ENCODE data around the gene GNAQ. TPM values are rescaled to one million over a fixed set of nuclear protein-coding genes. Genes with fewer than 3 reads are reported as not detected.
A peak's percentile ranks its signal among the peaks of the same experiment; 100 is the strongest.

GNAQ gene
- polyA plus RNA-seq, 3 donors: 8.3 to 51.0 (median 9.6) TPM

DNA sequence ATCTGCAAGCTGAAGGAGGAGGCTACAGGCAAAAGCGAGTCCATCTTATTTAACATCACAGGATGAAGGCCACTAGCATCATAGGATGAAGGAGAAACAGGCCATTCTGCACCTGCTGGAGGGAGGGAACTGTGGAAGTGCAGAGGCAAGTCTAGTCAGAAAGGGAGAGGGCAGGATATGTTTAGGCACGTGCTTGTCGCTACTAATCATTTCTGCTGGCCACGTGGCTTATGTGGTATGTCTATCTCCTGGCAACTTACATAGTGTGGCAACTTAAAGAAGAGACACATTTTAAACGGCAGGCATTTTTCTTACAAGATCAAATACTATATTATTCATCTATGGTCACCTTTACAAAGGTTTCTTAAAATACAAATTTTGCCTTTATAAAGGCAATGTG, 74.0 kb downstream of the GNAQ start:
- H3K4me3 Mint-ChIP-seq: no peak overlapping the region
- no CpG with 5 or more reads among the region's 5 CpGs for WGBS (ENCODE audit: insufficient coverage)
- Histone ChIP-seq H3K9me3 (replicated peaks in 1 of 2; ENCODE audit: control insufficient read depth in 1 of 2, insufficient read depth in 1 of 2, low read length in 2 of 2) (no peaks in the 10 kb centered on the region), H3K27me3 (ENCODE audit: control insufficient read depth in 2 of 2, insufficient read depth in 2 of 2, low read length in 2 of 2) (no peaks in the 10 kb centered on the region), H3K79me2 (ENCODE audit: insufficient read depth, low read length) (peaks cover 100% of the 10 kb centered on the region), H3K4me3 (replicated peaks in 1 of 3; ENCODE audit: low read depth in 2 of 3, low read length in 3 of 3) (no peak overlapping the region), H3K4me1 (ENCODE audit: control insufficient read depth in 1 of 2, insufficient read depth in 2 of 2, low read length in 2 of 2) (peaks cover 33 to 40% of the 10 kb centered on the region in 2 donors), H3K27ac (ENCODE audit: low read depth in 1 of 2, low read length in 2 of 2) (peak overlapping the region in 1 of 2 donors; percentile 56), H3K9ac (ENCODE audit: insufficient read depth, low read length, poor library complexity, severe bottlenecking) (no peak overlapping the region), H3K36me3 (replicated peaks in 1 of 2; ENCODE audit: control insufficient read depth in 1 of 2, insufficient read depth in 2 of 2, low read length in 2 of 2) (no peaks in the 10 kb centered on the region), H4K20me1 (ENCODE audit: insufficient read depth, low read length) (peaks cover 98% of the 10 kb centered on the region), H2AFZ (ENCODE audit: insufficient read depth, low read depth, low read length, poor library complexity, severe bottlenecking) (no peak overlapping the region), H3K4me2 (replicated peaks; ENCODE audit: extremely low read depth, low read length, poor library complexity, severe bottlenecking) (no peak overlapping the region)
- peak in 2 of 3 donors; percentile 22 to 29 for DNase-seq
- no peaks in the 10 kb centered on the region for H3K27me3 Mint-ChIP-seq (ENCODE audit: low read depth in 3 of 3)
- intact Hi-C loops (cut with micrococcal nuclease): no loop called here
- no peaks in the 10 kb centered on the region for H3K9me3 Mint-ChIP-seq
- peaks cover 0 to 8% of the 10 kb centered on the region in 2 donors for H3K36me3 Mint-ChIP-seq
- H3K4me1 Mint-ChIP-seq: peaks cover 72% of the 10 kb centered on the region
- TF ChIP-seq, protein P1, sequence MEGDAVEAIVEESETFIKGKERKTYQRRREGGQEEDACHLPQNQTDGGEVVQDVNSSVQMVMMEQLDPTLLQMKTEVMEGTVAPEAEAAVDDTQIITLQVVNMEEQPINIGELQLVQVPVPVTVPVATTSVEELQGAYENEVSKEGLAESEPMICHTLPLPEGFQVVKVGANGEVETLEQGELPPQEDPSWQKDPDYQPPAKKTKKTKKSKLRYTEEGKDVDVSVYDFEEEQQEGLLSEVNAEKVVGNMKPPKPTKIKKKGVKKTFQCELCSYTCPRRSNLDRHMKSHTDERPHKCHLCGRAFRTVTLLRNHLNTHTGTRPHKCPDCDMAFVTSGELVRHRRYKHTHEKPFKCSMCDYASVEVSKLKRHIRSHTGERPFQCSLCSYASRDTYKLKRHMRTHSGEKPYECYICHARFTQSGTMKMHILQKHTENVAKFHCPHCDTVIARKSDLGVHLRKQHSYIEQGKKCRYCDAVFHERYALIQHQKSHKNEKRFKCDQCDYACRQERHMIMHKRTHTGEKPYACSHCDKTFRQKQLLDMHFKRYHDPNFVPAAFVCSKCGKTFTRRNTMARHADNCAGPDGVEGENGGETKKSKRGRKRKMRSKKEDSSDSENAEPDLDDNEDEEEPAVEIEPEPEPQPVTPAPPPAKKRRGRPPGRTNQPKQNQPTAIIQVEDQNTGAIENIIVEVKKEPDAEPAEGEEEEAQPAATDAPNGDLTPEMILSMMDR (IDR thresholded peaks at IDR 0.05): no peak
- H3K27ac Mint-ChIP-seq: peak overlapping the region in 5 of 7 donors; percentile 27 to 82 (median 37)

DNA sequence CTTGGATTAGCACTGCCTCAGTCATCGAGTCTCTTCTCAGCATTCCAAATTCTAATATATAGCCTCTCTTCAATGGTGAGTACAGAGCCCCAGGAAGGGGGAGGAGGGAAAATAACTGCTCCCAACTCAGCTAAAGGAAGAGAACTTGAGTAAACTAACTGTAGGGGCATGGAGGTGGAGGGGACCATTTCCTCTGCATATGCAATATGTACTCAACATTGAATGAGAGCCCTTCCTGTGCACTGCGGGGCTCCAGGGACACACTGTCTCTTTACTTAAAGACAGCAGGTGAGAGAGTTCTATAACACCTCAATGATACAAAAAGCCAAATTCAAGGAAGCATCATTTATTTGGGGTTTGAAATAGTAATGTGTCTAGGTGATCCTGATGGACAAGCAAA, 75.1 kb downstream of the GNAQ start:
- H4K20me1 ChIP-seq (ENCODE audit: insufficient read depth, low read length): peaks cover 98% of the 10 kb centered on the region
- H3K27ac Mint-ChIP-seq: peak overlapping the region in 1 of 7 donors; percentile 46
- no peak for DNase-seq
- peaks cover 0 to 3% of the 10 kb centered on the region in 2 donors for H3K36me3 ChIP-seq (replicated peaks in 1 of 2; ENCODE audit: control insufficient read depth in 1 of 2, insufficient read depth in 2 of 2, low read length in 2 of 2)
- TF ChIP-seq, protein P1 (IDR thresholded peaks at IDR 0.05): no peak
- H3K4me3 ChIP-seq (replicated peaks in 1 of 3; ENCODE audit: low read depth in 2 of 3, low read length in 3 of 3): no peak overlapping the region
- H3K9ac ChIP-seq (ENCODE audit: insufficient read depth, low read length, poor library complexity, severe bottlenecking): no peak overlapping the region
- no peak overlapping the region for H2AFZ ChIP-seq (ENCODE audit: insufficient read depth, low read depth, low read length, poor library complexity, severe bottlenecking)
- H3K79me2 ChIP-seq (ENCODE audit: insufficient read depth, low read length): peaks cover 100% of the 10 kb centered on the region
- no peaks in the 10 kb centered on the region for H3K27me3 Mint-ChIP-seq (ENCODE audit: low read depth in 3 of 3)
- peak overlapping the region in 1 of 2 donors; percentile 49 for H3K27ac ChIP-seq (ENCODE audit: low read depth in 1 of 2, low read length in 2 of 2)
- WGBS (ENCODE audit: insufficient coverage): no CpG with 5 or more reads among the region's 2 CpGs
- no peak overlapping the region for H3K4me2 ChIP-seq (replicated peaks; ENCODE audit: extremely low read depth, low read length, poor library complexity, severe bottlenecking)
- peaks cover 65% of the 10 kb centered on the region for H3K4me1 Mint-ChIP-seq
- H3K27me3 ChIP-seq (ENCODE audit: control insufficient read depth in 2 of 2, insufficient read depth in 2 of 2, low read length in 2 of 2): no peaks in the 10 kb centered on the region
- no peaks in the 10 kb centered on the region for H3K9me3 ChIP-seq (replicated peaks in 1 of 2; ENCODE audit: control insufficient read depth in 1 of 2, insufficient read depth in 1 of 2, low read length in 2 of 2)
- no peak overlapping the region for H3K4me3 Mint-ChIP-seq
- H3K4me1 ChIP-seq (ENCODE audit: control insufficient read depth in 1 of 2, insufficient read depth in 2 of 2, low read length in 2 of 2): peaks cover 33 to 40% of the 10 kb centered on the region in 2 donors
- intact Hi-C loops (cut with micrococcal nuclease): no loop called here
- H3K9me3 Mint-ChIP-seq: no peaks in the 10 kb centered on the region
- peaks cover 3% of the 10 kb centered on the region in 2 donors for H3K36me3 Mint-ChIP-seq

All from CD14-positive monocyte (primary cell).